IPS-15b (cell line): ENCODE measurements around the gene CA12.
"Not testable (repeated sequence)": the region's sequence is repeated elsewhere in the genome, so short reads cannot be mapped to it uniquely, and the experiment has no call there.

ENCODE experiments used
- H3K27me3 ChIP-seq: one replicate; pipeline ENCODE4 v1.6.1; 2013; ENCODE audit warnings: low read length; ENCODE audit not compliant: control insufficient read depth, insufficient read depth
- H3K36me3 ChIP-seq: one replicate; pipeline ENCODE4 v1.6.1; 2013; ENCODE audit warnings: low read length; ENCODE audit not compliant: control insufficient read depth, insufficient read depth
- H3K4me1 ChIP-seq: one replicate; pipeline ENCODE4 v1.6.1; 2013; ENCODE audit warnings: mild to moderate bottlenecking, low read length; ENCODE audit not compliant: control insufficient read depth, insufficient read depth
- H3K4me3 ChIP-seq: one replicate; pipeline ENCODE4 v1.5.1; 2013; ENCODE audit warnings: low read depth, low read length
- H3K9ac ChIP-seq: one replicate; pipeline ENCODE4 v1.6.1; 2013; ENCODE audit warnings: low read depth, mild to moderate bottlenecking, low read length
- H3K9me3 ChIP-seq: one replicate; pipeline ENCODE4 v1.6.1; 2013; ENCODE audit warnings: mild to moderate bottlenecking, low read length; ENCODE audit not compliant: control insufficient read depth, insufficient read depth

CA12 gene

GRCh38 chr15:63381301-63382204 lies at the start of gene CA12:
CA12 (minus strand) TSS chr15:63381846; CDS start chr15:63381720, 126 bp downstream.
- Histone ChIP-seq H3K27me3 (peaks cover 41% of the 10 kb centered on the region), H3K4me1 (peaks cover 14% of the 10 kb centered on the region), H3K9me3 (no peaks in the 10 kb centered on the region), H3K36me3 (no peaks in the 10 kb centered on the region), H3K4me3 (peak within 1 kb of the TSS; percentile 67), H3K9ac (peak within 1 kb of the TSS; percentile 54)

DNA sequence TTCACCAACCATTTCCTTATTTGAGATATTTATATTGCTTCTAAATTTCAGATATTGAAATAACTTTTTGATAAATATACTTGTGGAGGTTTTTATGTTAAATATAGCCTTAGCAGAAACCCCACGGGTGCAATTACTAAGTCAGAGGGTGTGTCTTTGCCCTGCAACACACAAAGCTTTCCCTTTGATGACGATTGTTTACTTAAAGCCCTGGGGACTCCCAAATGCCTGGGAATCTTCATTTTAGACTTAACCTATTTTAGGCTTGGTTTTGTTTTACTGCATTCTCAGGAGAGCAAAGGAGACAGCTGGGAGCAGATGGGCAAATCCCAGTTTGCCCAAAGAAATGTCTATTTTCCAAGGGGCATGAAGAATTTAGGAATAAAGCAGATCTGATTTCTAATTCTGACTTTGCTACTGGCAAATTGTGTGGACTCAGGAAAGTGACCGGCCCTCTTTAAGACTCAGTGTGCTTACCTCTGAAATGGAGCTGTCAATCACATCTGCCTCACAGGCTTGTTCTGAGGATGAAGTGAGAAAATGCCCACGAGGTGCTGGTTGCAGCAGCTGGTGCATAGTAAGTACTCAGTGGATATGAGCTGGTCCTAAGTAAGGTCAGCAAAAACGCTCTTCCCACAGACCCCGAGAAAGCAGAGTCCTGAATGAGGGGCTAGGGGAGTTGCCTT lies 49.3 kb upstream of the CA12 start:
- Histone ChIP-seq H3K36me3 (no peaks in the 10 kb centered on the region), H3K9me3 (no peaks in the 10 kb centered on the region), H3K9ac (no peak overlapping the region), H3K4me3 (no peak overlapping the region), H3K4me1 (peaks cover 11% of the 10 kb centered on the region), H3K27me3 (no peaks in the 10 kb centered on the region)

DNA sequence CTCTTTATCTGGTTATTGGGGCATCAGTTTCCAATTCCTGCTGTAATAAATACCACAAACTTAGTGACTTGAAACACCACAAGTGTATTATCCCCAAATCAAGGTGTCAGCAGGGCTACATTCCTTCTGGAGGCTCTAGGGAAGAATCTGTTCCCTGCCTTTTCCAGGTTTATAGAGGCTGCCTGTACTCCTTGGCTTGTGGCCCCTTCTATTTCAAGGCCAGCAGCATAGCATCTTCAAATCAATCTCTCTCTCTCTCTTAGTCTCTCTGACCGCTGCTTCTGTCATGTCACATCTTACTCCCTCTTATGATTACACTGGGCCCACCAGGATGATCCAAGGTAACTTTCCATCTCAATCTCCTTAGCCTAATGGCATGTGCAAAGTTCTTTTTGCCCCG lies 44.9 kb upstream of the CA12 start:
- Histone ChIP-seq H3K9ac (no peak overlapping the region), H3K36me3 (no peaks in the 10 kb centered on the region), H3K4me1 (no peaks in the 10 kb centered on the region)

GRCh38 chr15:63425426-63425985 lies 43.9 kb upstream of the CA12 start:
- H3K4me1 ChIP-seq = no peaks in the 10 kb centered on the region
- H3K36me3 ChIP-seq = no peaks in the 10 kb centered on the region
- no peaks in the 10 kb centered on the region for H3K9me3 ChIP-seq
- no peak overlapping the region for H3K9ac ChIP-seq
- H3K27me3 ChIP-seq = no peaks in the 10 kb centered on the region
- H3K4me3 ChIP-seq = no peak overlapping the region

More for the DNA sequence above, 44.9 kb upstream of the CA12 start:
- Histone ChIP-seq H3K9me3 (no peaks in the 10 kb centered on the region), H3K4me3 (no peak overlapping the region), H3K27me3 (no peaks in the 10 kb centered on the region)

DNA sequence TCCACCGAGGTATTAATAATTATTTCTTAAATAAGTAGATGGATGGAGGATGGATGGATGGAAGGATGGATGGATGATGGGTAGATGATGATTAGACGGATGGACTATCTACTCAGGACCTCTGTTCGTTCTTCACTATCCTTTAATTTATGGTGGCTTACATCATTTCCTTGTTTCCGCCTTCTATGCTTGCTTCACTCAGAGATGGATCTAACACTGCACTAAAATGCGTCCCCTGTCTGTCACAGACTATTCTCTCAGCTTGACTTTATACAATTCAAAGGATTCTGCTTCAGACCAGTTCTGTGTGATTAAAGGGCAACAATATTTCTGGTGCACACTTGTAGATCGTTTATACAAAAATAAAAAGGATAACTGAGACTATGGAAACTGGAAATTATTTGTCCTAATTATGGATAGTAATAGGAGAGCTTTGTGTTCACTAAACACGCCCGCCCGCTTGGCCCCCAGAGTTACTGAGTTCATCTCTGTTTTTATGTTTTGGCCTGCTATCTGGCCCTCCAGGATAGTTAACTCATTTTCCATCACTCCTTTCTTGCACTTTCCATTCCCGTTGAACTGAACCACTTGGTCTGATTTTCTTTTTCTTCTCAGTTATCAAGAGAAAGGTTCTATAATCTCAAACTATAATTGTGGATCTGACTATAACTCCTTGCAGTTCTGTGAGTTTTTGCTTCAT lies 41.4 kb upstream of the CA12 start:
- H3K4me3 ChIP-seq = no peak overlapping the region
- H3K4me1 ChIP-seq = no peaks in the 10 kb centered on the region
- no peaks in the 10 kb centered on the region for H3K27me3 ChIP-seq
- H3K9ac ChIP-seq = no peak overlapping the region
- no peaks in the 10 kb centered on the region for H3K36me3 ChIP-seq
- no peaks in the 10 kb centered on the region for H3K9me3 ChIP-seq

DNA sequence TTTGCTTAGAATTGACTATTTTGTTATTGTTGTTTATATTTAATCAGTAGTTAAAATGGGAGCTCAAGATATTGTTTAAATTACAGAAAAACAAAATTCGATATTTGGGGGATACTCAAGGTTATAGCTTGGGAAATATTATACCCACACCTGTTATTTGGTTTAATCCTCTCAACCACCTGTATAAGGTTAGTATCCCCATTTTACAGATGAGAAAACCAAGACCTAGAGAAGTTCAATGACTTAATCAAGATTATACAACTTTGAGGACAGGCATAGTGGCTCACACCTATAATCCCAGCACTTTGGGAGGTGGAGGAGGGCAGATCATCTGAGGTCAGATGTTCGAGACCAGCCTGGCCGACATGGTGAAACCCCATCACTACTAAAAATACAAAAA lies 39.8 kb upstream of the CA12 start:
- Histone ChIP-seq H3K36me3 (no peaks in the 10 kb centered on the region), H3K9ac (no peak overlapping the region), H3K4me1 (no peaks in the 10 kb centered on the region), H3K9me3 (no peaks in the 10 kb centered on the region), H3K4me3 (no peak overlapping the region), H3K27me3 (peaks cover 4% of the 10 kb centered on the region)

DNA sequence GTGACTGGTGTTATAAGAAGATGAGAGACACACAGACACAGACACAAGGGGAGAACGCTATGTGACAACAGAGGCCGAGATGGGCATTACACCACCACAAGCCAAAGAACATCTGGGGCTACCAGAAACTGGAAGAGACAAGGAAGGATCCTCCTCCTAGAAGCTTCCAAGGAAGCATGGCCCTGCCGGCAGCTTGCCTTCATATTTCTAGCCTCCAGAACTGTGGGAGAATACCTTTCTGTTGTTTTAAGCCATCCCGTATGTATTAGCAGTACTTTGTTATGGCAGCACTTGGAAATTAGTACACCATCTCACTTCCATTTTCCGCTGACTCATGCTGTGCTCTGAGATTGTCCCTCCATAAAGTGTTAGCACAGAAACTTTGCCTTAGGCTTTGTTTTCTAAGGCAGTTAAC lies 38.7 kb upstream of the CA12 start:
- no peak overlapping the region for H3K9ac ChIP-seq
- H3K4me3 ChIP-seq = no peak overlapping the region
- H3K4me1 ChIP-seq = no peaks in the 10 kb centered on the region

DNA sequence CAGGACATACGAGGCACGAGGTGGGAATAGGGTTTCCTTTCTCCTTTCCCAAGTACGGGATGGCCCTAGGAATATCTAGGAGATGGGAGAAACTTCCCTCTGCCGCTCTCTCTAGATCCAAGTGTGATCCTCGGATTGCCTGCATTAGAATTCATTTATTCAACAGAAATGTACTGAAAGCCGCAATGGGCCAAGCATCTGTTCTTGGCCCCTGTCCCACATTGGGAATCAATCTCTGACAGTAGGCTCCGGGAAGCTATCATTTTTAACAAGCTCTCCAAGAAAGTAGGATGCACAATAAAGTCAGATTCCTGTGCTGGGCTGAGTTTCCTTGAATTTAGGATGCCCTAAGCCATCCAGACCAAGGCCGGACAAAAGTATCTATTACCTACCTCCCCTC lies 37.2 kb upstream of the CA12 start:
- H3K4me1 ChIP-seq = no peaks in the 10 kb centered on the region
- H3K27me3 ChIP-seq = peaks cover 4% of the 10 kb centered on the region
- no peak overlapping the region for H3K9ac ChIP-seq
- no peaks in the 10 kb centered on the region for H3K9me3 ChIP-seq
- H3K36me3 ChIP-seq = no peaks in the 10 kb centered on the region
- no peak overlapping the region for H3K4me3 ChIP-seq

More for the DNA sequence above, 38.7 kb upstream of the CA12 start:
- Histone ChIP-seq H3K27me3 (peaks cover 4% of the 10 kb centered on the region), H3K9me3 (no peaks in the 10 kb centered on the region), H3K36me3 (no peaks in the 10 kb centered on the region)

- Histone ChIP-seq H3K9me3 (no peaks in the 10 kb centered on the region), H3K36me3 (no peaks in the 10 kb centered on the region)
Measured at GRCh38 chr15:63417721-63418120, 36.1 kb upstream of the CA12 start.

GRCh38 chr15:63417274-63417673 lies 35.6 kb upstream of the CA12 start:
- not testable (repeated sequence) for H3K9me3 ChIP-seq, H3K27me3 ChIP-seq, H3K36me3 ChIP-seq, H3K9ac ChIP-seq, H3K4me3 ChIP-seq, H3K4me1 ChIP-seq

More at GRCh38 chr15:63417721-63418120, 36.1 kb upstream of the CA12 start:
- Histone ChIP-seq H3K4me1 (no peaks in the 10 kb centered on the region), H3K27me3 (peaks cover 4% of the 10 kb centered on the region), H3K9ac (no peak overlapping the region), H3K4me3 (no peak overlapping the region)

GRCh38 chr15:63414474-63415120 lies 33.0 kb upstream of the CA12 start:
- H3K27me3 ChIP-seq = peaks cover 4% of the 10 kb centered on the region
- no peaks in the 10 kb centered on the region for H3K4me1 ChIP-seq
- H3K9ac ChIP-seq = no peak overlapping the region
- no peaks in the 10 kb centered on the region for H3K36me3 ChIP-seq
- no peak overlapping the region for H3K4me3 ChIP-seq
- H3K9me3 ChIP-seq = no peaks in the 10 kb centered on the region
